ENCODE measurements around the gene ZNF462.
"Not testable (repeated sequence)": the region's sequence is repeated elsewhere in the genome, so short reads cannot be mapped to it uniquely, and the experiment has no call there.

ZNF462 gene

DNA sequence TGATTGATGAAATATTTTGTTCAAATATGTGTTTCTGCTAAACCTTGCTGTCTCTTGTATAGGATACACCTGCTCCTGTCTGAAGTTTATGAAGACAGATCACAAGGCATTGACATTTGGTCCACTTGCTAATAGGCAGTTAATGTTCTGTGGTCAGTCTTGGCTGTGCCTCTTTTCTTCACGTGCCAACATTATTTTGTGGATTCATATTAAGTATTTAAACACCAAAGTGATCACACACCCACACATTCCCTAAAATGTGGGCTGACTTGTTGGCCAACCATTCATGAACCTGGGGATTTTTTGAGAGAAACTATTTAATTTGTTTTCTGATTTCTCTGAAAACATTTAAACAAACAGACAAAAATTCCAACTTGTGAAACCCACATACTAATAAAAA is 33.7 kb downstream of the ZNF462 start:
- Histone ChIP-seq H4K20me1 (no peaks in the 10 kb centered on the region), H3K9ac (no peak overlapping the region), H3K27me3 (no peaks in the 10 kb centered on the region), H3K4me2 (no peak overlapping the region), H3K4me3 (no peak overlapping the region), H3K36me3 (no peaks in the 10 kb centered on the region), H3K27ac (no peak overlapping the region), H3K9me3 (no peaks in the 10 kb centered on the region), H3K4me1 (no peaks in the 10 kb centered on the region)
- no peak for TF ChIP-seq Cebpa-rat (IDR thresholded peaks at IDR 0.05)

DNA sequence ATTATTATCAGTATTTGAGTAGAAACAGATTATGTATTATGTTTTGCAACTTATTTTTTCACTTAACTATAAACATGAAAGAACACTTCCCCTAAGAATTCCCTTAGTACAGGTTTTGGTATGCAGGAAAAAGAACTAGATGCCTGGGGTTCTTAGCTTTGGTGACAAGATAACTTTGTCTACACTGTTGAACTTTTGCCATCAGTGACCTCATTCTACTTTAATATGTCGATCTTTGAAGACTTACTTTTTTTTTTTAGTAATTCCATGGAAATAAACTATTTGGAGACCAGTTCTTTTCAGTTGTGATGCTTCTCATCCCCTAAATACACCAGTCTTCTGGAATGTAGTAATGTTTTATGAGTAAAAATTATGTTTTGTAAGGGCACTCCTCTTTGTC is 34.3 kb downstream of the ZNF462 start:
- Histone ChIP-seq H3K4me3 (no peak overlapping the region), H3K27me3 (no peaks in the 10 kb centered on the region), H3K4me1 (no peaks in the 10 kb centered on the region), H3K9me3 (no peaks in the 10 kb centered on the region), H3K4me2 (no peak overlapping the region), H4K20me1 (no peaks in the 10 kb centered on the region), H3K36me3 (no peaks in the 10 kb centered on the region), H3K9ac (no peak overlapping the region), H3K27ac (no peak overlapping the region)
- no peak for TF ChIP-seq Cebpa-rat (IDR thresholded peaks at IDR 0.05)

DNA sequence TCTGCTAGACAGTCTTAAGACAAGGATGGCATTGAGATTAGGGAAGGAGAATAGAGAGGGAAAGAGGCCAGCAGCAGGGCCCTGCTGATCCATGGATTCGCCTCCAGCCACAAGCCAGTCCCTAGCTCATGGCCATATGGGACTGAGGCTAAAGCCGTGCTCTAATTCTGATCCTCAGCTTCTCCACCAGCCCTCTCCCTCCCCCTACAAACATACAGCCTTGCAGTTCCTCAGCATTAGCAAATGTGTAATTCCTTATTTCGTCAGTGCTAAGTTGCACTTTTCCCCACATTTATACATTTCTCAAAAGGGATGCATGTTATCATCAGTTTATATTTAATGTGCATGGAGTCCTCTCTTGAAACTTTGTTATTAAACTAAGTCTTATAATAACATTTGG is 34.8 kb downstream of the ZNF462 start:
- 0 out of 2 replicates have a peak, but pooled peaks cover 1% of the 10 kb centered on the region for H3K9me3 ChIP-seq
- H3K4me1 ChIP-seq, result no peaks in the 10 kb centered on the region
- H4K20me1 ChIP-seq, result no peaks in the 10 kb centered on the region
- no peak overlapping the region for H3K4me3 ChIP-seq
- TF ChIP-seq Cebpa-rat (IDR thresholded peaks at IDR 0.05), result no peak
- H3K36me3 ChIP-seq, result no peaks in the 10 kb centered on the region
- no peaks in the 10 kb centered on the region for H3K27me3 ChIP-seq
- H3K4me2 ChIP-seq, result no peak overlapping the region
- no peak overlapping the region for H3K27ac ChIP-seq
- H3K9ac ChIP-seq, result no peak overlapping the region

DNA sequence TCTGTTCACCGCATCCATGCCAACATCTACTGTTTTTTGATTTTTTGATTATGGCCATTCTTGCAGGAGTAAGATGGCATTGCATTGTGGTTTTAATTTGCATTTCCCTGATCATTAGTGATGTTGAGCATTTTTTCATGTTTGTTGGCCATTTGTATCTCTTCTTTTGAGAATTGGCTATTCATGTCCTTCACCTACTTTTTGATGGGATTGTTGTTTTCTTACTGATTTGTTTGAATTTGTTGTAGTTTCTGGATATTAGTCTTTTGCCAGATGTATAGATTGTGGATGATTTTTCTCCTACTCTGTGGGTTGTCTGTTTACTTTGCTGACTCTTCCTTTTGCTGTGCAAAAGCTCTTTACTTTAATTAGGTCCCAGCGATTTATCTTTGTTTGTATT is 37.6 kb downstream of the ZNF462 start:
- not testable (repeated sequence) for H3K4me3 ChIP-seq, H3K36me3 ChIP-seq, H3K4me1 ChIP-seq, H3K27ac ChIP-seq, H3K9ac ChIP-seq, H3K27me3 ChIP-seq, H4K20me1 ChIP-seq, H3K4me2 ChIP-seq
- peaks cover 27% of the 10 kb centered on the region for H3K9me3 ChIP-seq

DNA sequence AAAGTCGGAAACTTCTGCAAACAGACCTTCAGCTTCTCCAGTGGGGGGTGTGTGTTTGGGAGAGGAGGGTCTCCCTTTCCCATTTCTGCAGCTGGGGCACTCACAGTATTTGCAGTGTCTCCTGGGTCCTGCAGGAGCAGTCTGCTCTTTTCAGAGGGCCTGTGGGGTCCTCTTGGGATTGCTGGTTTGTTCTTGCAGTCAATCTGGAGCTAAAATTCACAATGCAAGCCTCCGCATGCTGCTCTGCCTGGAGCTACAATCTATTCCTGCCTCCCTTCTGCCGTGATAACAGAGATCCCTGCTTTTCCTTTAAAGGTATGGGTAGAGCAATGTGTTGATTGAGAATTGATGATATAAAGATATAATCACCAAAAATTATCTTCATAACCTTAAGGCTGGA is 43.2 kb downstream of the ZNF462 start:
- H3K4me1 ChIP-seq, result no peaks in the 10 kb centered on the region
- 0 out of 2 replicates have a peak, but pooled peaks cover 10% of the 10 kb centered on the region for H3K36me3 ChIP-seq
- H3K4me2 ChIP-seq, result no peak overlapping the region
- H4K20me1 ChIP-seq, result no peaks in the 10 kb centered on the region
- no peak overlapping the region for H3K9ac ChIP-seq
- TF ChIP-seq Cebpa-rat (IDR thresholded peaks at IDR 0.05), result no peak
- peaks cover 36% of the 10 kb centered on the region for H3K9me3 ChIP-seq
- no peaks in the 10 kb centered on the region for H3K27me3 ChIP-seq
- no peak overlapping the region for H3K27ac ChIP-seq
- H3K4me3 ChIP-seq, result no peak overlapping the region

DNA sequence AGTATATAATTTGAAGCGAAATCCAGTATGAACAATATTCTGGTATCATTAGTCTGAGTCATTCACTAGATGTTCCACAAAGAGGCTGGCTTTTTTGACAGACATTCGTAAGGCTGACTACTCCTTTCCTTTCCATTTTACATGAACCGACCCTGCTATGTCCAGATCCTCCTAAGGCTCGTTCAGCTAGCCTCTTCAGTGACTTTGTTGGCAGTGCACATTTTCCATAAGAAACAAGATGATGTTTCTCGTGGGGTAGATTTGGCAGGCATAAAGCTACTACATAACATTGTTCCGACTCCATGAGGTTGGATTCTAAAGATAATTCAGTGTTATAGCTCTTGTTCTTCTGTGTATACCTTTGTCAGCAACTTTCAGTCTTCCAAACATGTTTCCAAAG is 49.0 kb downstream of the ZNF462 start:
- H3K9ac ChIP-seq, result no peak overlapping the region
- no peak overlapping the region for H3K4me3 ChIP-seq
- no peaks in the 10 kb centered on the region for H3K36me3 ChIP-seq
- no peaks in the 10 kb centered on the region for H3K27me3 ChIP-seq
- no peaks in the 10 kb centered on the region for H3K4me1 ChIP-seq
- no peak overlapping the region for H3K4me2 ChIP-seq
- H3K9me3 ChIP-seq, result no peaks in the 10 kb centered on the region
- H3K27ac ChIP-seq, result no peak overlapping the region
- no peak for TF ChIP-seq Cebpa-rat (IDR thresholded peaks at IDR 0.05)
- no peaks in the 10 kb centered on the region for H4K20me1 ChIP-seq

DNA sequence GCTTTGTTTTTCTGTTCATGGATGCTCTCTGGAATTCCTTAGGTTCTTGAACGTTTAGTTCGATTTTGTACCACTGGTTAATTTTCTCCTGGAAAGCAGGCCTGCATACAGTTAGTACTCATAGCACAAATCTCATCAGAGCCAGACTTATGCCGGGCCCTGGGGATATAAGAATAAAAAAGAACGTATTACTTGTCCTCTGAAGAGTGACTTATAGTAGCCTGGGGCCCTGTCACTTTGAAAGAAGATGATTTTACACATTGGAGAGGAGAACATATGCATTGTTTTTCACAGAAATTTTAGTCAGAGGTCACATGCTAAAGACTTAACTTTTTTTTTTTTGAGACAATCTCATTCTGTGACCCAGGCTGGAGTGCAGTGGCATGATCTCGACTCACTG is 50.3 kb downstream of the ZNF462 start:
- Histone ChIP-seq H3K9ac (no peak overlapping the region), H4K20me1 (no peaks in the 10 kb centered on the region), H3K9me3 (no peaks in the 10 kb centered on the region), H3K27ac (no peak overlapping the region), H3K27me3 (no peaks in the 10 kb centered on the region), H3K4me2 (no peak overlapping the region), H3K4me1 (no peaks in the 10 kb centered on the region), H3K36me3 (no peaks in the 10 kb centered on the region), H3K4me3 (no peak overlapping the region)
- no peak for TF ChIP-seq Cebpa-rat (IDR thresholded peaks at IDR 0.05)

DNA sequence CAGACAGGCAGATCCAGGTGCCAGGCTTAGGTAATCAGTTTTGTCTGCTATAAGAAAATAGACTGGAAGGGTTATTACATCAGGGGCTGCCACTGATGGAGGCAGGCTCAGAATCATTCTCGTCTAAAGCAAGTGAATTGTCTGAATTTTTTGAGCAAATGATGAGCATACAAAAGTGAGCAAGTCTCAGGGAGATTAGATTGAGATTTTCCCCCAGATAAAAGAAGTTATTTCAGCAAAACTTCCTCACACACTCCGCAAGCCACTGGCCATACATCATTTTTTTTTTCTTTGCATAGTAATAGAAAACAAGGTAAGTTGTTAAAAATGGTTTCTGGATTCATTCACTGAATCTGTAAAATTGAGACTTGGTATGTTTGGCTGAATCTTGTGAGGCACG is 52.9 kb downstream of the ZNF462 start:
- H3K9ac ChIP-seq, result no peak overlapping the region
- no peak for TF ChIP-seq Cebpa-rat (IDR thresholded peaks at IDR 0.05)
- no peaks in the 10 kb centered on the region for H4K20me1 ChIP-seq
- H3K9me3 ChIP-seq, result no peaks in the 10 kb centered on the region
- H3K36me3 ChIP-seq, result no peaks in the 10 kb centered on the region
- peaks cover 9% of the 10 kb centered on the region for H3K4me1 ChIP-seq
- no peaks in the 10 kb centered on the region for H3K27me3 ChIP-seq
- no peak overlapping the region for H3K4me3 ChIP-seq
- H3K27ac ChIP-seq, result no peak overlapping the region
- H3K4me2 ChIP-seq, result no peak overlapping the region

DNA sequence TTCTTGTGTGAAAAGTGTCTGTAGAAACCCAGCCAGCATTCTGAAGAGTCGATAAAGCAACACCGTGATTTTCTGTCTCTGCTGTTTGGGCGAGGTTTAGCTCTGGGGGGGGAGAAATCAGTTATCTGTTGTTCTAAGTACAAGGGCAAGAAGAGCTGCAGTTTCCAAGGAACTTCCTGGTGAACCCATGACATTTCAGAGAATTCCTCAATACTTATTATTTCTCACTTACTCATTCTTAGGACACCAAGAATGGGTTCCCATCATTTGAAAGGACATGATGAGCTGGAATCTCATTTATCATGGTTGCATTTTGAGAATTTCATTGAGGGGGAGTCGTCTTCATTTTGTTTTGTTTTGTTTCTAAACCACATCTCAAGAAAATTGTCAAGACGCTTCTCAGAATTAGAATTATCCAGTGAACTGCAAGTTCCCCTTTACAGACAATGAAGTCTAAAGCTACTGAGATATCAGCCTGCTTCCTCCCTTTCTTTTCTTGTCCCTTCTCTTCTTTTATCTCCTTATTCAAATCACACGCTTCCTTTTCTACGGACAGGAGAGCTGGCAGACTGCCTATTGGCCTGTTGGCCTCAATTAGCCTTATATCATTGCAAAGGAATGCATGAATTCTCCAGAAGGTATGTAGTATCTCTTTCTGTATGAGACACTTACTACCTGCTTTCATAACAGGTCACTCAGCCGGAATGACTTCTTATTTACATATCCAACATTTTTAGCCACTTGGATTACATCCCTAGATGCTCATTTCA is 53.7 kb downstream of the ZNF462 start:
- no peak overlapping the region for H3K9ac ChIP-seq
- no peak for TF ChIP-seq Cebpa-rat (IDR thresholded peaks at IDR 0.05)
- no peak overlapping the region for H3K27ac ChIP-seq
- no peaks in the 10 kb centered on the region for H3K9me3 ChIP-seq
- no peaks in the 10 kb centered on the region for H3K27me3 ChIP-seq
- no peaks in the 10 kb centered on the region for H3K36me3 ChIP-seq
- no peak overlapping the region for H3K4me3 ChIP-seq
- H4K20me1 ChIP-seq, result no peaks in the 10 kb centered on the region
- H3K4me1 ChIP-seq, result peaks cover 17% of the 10 kb centered on the region
- no peak overlapping the region for H3K4me2 ChIP-seq

DNA sequence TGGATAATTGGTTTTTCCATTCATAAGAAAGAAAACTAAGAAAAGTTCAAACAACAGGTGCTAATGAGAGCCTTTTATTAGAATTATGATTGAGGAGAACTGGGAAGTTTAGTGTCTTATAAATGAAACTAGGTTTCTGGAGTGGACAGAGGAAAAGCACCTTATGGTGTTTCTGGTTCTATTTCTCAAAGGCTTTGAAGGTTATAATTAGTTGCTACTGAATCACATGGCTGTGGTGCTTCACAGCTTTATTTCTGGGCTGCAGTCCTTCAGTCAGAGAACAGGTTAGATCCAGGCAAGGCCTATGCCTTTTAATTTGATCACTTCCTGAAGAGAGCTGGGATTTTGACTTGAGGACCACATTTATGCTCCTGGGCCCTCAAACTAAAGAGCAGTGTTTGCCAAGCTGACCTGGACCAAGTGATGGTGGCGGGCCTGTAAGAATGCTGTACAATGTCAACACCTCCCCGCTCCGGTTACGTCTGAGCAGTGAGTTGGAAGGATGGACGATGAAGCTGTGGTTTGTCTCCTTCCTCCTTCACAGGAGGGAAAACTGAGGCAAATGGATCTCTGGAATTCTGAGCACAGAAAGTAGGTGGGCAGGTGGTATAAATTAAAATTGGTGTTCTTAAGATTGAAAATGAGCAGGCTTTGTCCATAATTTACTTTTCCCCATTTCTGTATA is 56.0 kb downstream of the ZNF462 start:
- Histone ChIP-seq H3K9ac (no peak overlapping the region), H3K4me1 (peaks cover 22% of the 10 kb centered on the region), H3K4me2 (no peak overlapping the region), H3K9me3 (peaks cover 9% of the 10 kb centered on the region; the same call in 1 of the 2 replicates), H3K36me3 (peaks cover 10% of the 10 kb centered on the region), H3K4me3 (no peak overlapping the region), H3K27me3 (no peaks in the 10 kb centered on the region), H4K20me1 (no peaks in the 10 kb centered on the region), H3K27ac (no peak overlapping the region)
- no peak for TF ChIP-seq Cebpa-rat (IDR thresholded peaks at IDR 0.05)
